Central memory CD8-positive, alpha-beta T cell (primary cell): Measurements from ENCODE around the gene CHST11.
"Not testable (repeated sequence)": the region's sequence is repeated elsewhere in the genome, so short reads cannot be mapped to it uniquely, and the experiment has no call there.

Source experiments
- ATAC-seq: fragments of 150-1000 bp; cut with Tn5 transposase; replicated peaks from 2 replicates; pipeline ENCODE4 v1.10.0; 2022; ENCODE audit warnings: mild to moderate bottlenecking, moderate FRiP score, moderate number of reproducible peaks; ENCODE audit not compliant: poor library complexity, severe bottlenecking; ENCODE audit errors: extremely low read depth
- DNase-seq, 2 donors: peaks; one replicate each; pipeline ENCODE4 v3.0.0; 2021; ENCODE audit warnings: low spot score in 2 of 2
- H3K27ac Mint-ChIP-seq: one replicate; pipeline ENCODE4 v1.8.0; 2022; ENCODE audit warnings: low read depth, mild to moderate bottlenecking, moderate library complexity, mixed read lengths
- H3K27me3 Mint-ChIP-seq: one replicate; pipeline ENCODE4 v1.8.0; 2022; ENCODE audit warnings: mixed read lengths
- H3K36me3 Mint-ChIP-seq: one replicate; pipeline ENCODE4 v1.8.0; 2022; ENCODE audit warnings: mild to moderate bottlenecking, moderate library complexity, mixed read lengths; ENCODE audit not compliant: insufficient read depth
- H3K4me1 Mint-ChIP-seq: one replicate; pipeline ENCODE4 v1.8.0; 2022; ENCODE audit warnings: mixed read lengths
- H3K4me3 Mint-ChIP-seq: one replicate; pipeline ENCODE4 v1.8.0; 2022; ENCODE audit warnings: mild to moderate bottlenecking, moderate library complexity, mixed read lengths
- H3K9me3 Mint-ChIP-seq: one replicate; pipeline ENCODE4 v1.8.0; 2022; ENCODE audit warnings: mixed read lengths

The CHST11 gene

DNA sequence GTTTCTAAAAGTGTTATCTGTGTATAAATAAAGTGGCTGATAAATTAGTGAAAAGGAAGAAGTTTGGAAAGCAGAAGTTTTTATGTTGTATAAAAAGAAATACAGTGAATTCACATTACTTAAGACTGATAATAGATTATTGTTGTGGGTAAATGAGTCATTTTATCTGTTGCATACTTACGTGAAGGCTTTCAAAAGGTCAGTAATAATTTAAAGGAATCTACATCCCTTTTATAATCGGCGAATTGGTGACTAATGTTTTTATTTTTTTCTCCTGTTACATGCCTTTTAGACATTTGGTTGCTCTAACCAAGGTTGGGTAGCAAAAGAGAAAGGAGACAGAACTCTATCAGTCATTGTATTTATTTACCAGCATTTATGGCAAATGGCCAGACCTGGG is 345.5 kb downstream of the CHST11 start:
- DNase-seq, result no peak

GRCh38 chr12:104805186-104805585 is 348.4 kb downstream of the CHST11 start:
- Mint-ChIP-seq H3K36me3 (no peaks in the 10 kb centered on the region), H3K4me1 (no peaks in the 10 kb centered on the region), H3K4me3 (no peak overlapping the region), H3K27me3 (no peaks in the 10 kb centered on the region), H3K27ac (no peak overlapping the region), H3K9me3 (no peaks in the 10 kb centered on the region)
- ATAC-seq (no peak), DNase-seq (no peak)

More for the DNA sequence above, 345.5 kb downstream of the CHST11 start:
- no peak for ATAC-seq
- Mint-ChIP-seq H3K9me3 (no peaks in the 10 kb centered on the region), H3K4me1 (no peaks in the 10 kb centered on the region), H3K36me3 (no peaks in the 10 kb centered on the region), H3K27me3 (no peaks in the 10 kb centered on the region), H3K27ac (no peak overlapping the region), H3K4me3 (no peak overlapping the region)

DNA sequence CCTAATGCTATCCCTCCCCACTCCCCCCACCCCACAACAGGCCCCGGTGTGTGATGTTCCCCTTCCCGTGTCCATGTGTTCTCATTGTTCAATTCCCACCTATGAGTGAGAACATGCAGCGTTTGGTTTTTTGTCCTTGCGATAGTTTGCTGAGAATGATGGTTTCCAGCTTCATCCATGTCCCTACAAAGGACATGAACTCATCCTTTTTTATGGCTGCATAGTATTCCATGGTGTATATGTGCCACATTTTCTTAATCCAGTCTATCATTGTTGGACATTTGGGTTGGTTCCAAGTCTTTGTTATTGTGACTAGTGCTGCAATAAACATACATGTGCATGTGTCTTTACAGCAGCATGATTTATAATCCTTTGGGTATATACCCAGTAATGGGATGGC is 349.4 kb downstream of the CHST11 start:
- not testable (repeated sequence) for H3K9me3 Mint-ChIP-seq, DNase-seq, H3K36me3 Mint-ChIP-seq, ATAC-seq, H3K4me1 Mint-ChIP-seq, H3K27ac Mint-ChIP-seq, H3K4me3 Mint-ChIP-seq, H3K27me3 Mint-ChIP-seq

- no peak for ATAC-seq
- no peak for DNase-seq
- H3K9me3 Mint-ChIP-seq, result no peaks in the 10 kb centered on the region
- no peaks in the 10 kb centered on the region for H3K36me3 Mint-ChIP-seq
- no peaks in the 10 kb centered on the region for H3K27me3 Mint-ChIP-seq
- H3K4me3 Mint-ChIP-seq, result no peak overlapping the region
- no peaks in the 10 kb centered on the region for H3K4me1 Mint-ChIP-seq
- no peak overlapping the region for H3K27ac Mint-ChIP-seq
Measured at GRCh38 chr12:104809251-104809650, 352.5 kb downstream of the CHST11 start.

GRCh38 chr12:104809706-104810385 is 353.1 kb downstream of the CHST11 start:
- H3K4me3 Mint-ChIP-seq, result no peak overlapping the region
- DNase-seq (no peak), ATAC-seq (no peak)
- H3K27me3 Mint-ChIP-seq, result no peaks in the 10 kb centered on the region
- H3K27ac Mint-ChIP-seq, result no peak overlapping the region
- no peaks in the 10 kb centered on the region for H3K36me3 Mint-ChIP-seq
- H3K9me3 Mint-ChIP-seq, result no peaks in the 10 kb centered on the region
- no peaks in the 10 kb centered on the region for H3K4me1 Mint-ChIP-seq
